GM18861 (cell line): ENCODE measurements around the gene TRAF4.
"Not testable (repeated sequence)": the region's sequence is repeated elsewhere in the genome, so short reads cannot be mapped to it uniquely, and the experiment has no call there.

Experiments
- ATAC-seq: cut with Tn5 transposase; IDR thresholded peaks from one replicate; pipeline ENCODE4 v1.9.1; 2021; ENCODE audit not compliant: unreplicated experiment

Gene TRAF4

DNA sequence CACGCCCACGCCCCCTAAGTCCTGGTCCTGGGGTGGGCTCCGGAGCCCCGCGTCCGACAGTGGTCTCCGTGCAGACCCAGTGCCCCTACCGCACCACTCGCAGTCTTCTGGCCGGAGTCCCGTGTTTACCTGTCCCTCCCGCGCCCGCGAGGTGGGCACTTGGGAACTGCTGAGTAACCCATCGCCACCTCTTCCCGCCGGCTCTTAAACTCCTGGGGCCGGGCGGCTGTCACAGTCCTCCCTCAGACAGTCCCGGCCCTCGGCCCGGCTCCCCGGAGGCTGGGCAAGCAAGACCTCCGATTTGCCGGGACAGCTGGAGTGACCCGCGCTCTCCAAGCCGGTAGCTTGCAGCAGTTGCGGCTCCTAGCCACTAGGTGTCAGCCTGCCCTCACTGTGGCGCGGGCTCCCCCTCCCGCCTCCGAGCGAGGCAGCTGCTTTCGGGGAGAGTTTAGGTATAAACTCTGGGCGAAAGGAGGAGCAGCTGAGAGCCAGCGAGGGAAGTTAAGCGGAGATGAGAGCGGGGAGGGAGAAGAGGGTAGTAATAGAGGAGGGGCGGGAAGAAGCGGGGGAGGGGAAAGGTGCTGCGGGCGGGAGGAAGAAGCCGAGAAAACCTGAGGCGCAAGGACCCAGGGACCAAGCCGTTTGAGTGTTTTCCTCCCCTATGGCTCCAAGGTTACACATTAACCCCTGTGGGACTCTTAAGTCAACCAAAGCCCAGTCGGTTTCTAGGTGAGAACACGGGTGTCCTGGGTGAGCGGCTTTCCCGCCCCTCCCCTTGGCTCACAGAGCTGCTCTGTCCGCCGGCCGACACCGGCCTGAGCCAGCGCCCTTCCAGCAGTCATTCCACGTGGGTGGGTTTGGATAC lies 17.0 kb upstream of the TRAF4 start:
- peak; percentile 26 for ATAC-seq

DNA sequence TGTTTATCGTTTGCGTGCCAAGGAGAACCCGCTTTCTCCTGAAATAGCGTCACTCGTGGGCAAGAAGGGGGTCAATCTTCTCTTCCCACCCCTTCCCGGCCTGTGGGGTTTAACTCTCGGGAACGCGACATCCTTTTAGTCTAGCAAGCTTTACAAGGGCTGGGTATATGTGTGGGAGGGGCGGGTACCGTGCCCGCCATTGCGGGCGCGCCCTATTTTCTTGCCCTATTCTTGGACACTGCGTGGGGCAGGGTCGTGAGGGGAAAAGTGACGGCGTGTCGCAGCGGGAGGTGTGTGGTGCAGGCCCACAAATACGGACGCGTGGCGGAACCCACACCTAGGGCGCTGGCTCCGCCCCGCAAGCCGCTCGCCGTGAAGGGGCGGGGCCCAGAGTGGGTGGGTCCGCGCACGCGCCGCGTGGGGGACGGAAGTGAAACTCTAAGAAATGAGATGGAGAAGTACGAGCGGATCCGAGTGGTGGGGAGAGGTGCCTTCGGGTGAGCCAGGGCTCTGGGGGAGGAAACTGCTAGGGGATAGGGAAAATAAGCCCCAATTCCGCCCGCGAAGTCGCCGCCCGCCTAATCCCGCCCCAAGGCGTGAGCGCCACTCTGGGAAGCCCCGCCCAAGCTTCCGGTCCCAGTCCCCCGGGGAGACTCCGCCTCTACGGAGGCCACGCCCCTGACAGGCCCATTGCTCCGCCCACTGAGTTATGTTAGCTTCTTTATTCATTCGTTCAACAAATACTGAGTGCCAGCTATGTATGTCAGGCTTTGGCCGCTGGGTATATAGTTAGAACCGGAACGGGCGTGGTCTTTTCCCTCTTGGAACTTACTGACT lies 15.2 kb upstream of the TRAF4 start, which contains the start of gene NEK8:
Gene NEK8 (plus strand): TSS at position 425 of the 837 bp plus-strand sequence. CDS start 26 bp downstream, at position 451.
- ATAC-seq, result peak; percentile 26

DNA sequence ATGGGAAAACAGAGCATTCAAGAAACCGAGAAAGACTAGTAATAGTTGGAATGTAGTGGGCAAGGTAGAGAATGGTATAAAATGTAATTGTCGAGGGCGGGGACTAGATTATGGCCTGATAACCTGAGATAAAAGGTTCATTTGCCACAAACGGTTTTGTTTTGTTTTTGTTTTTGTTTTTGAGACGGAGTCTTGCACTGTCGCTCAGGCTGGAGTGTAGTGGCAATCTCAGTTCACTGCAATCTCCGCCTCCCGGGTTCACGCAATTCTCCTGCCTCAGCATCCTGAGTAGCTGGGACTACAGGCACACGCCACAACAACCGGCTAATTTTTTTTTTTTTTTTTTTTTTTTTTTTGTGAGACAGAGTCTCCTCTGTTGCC lies 13.9 kb upstream of the TRAF4 start:
- no peak for ATAC-seq

DNA sequence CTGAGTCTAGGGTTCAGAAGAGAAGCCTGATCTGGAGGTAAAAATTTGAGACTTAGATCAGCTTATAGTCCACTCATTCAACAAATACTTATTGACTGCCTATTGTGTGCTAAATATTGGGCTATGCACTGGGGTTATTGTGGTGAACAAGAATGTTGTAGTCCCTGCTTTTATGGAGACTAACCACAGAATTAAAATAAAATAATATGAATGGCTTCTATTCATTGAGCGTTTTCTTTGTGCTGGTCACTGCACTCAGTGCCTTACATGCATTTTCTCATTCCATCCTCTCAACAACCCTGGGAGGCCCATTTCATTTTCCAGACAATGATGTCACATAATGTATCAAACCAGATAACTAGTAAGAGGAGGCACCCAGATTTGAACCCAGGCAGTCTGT lies 10.5 kb upstream of the TRAF4 start:
- ATAC-seq, result no peak

DNA sequence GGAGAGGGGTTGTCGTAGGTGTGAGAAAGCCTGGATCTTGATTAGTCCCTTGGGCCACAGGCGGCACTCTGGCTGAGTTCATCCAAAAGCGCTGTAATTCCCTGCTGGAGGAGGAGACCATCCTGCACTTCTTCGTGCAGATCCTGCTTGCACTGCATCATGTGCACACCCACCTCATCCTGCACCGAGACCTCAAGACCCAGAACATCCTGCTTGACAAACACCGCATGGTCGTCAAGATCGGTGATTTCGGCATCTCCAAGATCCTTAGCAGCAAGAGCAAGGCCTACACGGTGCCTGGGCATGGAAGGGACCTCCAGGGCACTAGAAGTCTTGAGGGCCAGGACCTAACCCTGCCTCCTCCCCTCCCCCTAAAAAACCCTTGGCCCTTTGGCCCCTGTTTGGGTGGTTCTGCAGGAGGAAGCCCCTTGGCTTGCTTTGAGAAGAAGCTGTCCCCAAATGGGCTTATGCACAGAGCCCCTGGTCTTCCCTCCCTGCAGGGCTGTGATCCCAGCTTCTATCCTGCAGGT lies 9.0 kb upstream of the TRAF4 start:
- no peak for ATAC-seq

DNA sequence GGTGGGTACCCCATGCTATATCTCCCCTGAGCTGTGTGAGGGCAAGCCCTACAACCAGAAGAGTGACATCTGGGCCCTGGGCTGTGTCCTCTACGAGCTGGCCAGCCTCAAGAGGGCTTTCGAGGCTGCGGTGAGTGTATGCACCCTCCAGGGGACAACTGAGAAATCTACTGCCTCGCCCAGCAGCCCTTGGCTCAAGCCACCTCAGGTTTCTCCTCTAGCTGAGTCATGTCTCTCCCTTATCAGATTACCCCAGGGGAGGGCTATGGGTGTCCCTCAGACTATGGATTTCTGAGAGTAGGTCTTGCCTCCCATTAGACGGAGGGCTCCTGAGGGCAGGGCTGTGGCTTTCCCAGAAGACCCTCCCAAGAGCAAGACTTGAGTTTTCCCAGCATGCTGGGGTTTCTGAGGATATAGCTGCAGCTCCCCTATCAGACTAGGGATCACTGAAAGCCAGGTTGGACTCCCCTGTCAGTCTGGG lies 8.5 kb upstream of the TRAF4 start:
- no peak for ATAC-seq

DNA sequence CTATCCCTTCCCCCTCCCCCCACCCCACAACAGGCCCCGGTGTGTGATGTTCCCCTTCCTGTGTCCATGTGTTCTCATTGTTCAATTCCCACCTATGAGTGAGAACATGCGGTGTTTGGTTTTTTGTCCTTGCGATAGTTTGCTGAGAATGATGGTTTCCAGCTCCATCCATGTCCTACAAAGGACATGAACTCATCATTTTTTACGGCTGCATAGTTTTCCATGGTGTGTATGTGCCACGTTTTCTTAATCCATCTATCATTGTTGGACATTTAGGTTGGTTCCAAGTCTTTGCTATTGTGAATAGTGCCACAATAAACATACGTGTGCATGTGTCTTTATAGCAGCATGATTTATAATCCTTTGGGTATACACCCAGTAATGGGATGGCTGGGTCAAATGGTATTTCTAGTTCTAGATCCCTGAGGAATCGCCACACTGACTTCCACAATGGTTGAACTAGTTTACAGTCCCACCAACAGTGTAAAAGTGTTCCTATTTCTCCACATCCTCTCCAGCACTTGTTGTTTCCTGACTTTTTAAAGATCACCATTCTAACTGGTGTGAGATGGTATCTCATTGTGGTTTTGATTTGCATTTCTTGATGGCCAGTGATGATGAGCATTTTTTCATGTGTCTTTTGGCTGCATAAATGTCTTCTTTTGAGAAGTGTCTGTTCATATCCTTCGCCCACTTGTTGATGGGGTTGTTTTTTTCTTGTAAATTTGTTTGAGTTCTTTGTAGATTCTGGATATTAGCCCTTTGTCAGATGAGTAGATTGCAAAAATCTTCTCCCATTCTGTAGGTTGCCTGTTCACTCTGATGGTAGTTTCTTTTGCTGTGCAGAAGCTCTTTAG lies 7.7 kb upstream of the TRAF4 start:
- not testable (repeated sequence) for ATAC-seq

DNA sequence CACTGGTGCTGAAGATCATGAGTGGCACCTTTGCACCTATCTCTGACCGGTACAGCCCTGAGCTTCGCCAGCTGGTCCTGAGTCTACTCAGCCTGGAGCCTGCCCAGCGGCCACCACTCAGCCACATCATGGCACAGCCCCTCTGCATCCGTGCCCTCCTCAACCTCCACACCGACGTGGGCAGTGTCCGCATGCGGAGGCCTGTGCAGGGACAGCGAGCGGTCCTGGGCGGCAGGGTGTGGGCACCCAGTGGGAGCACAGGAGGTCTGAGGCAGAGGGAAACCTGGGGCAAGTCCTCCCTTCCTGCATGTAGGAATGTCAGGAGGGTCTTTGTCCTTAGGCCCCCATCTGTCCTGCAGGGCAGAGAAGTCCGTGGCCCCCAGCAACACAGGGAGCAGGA lies 6.5 kb upstream of the TRAF4 start:
- no peak for ATAC-seq

DNA sequence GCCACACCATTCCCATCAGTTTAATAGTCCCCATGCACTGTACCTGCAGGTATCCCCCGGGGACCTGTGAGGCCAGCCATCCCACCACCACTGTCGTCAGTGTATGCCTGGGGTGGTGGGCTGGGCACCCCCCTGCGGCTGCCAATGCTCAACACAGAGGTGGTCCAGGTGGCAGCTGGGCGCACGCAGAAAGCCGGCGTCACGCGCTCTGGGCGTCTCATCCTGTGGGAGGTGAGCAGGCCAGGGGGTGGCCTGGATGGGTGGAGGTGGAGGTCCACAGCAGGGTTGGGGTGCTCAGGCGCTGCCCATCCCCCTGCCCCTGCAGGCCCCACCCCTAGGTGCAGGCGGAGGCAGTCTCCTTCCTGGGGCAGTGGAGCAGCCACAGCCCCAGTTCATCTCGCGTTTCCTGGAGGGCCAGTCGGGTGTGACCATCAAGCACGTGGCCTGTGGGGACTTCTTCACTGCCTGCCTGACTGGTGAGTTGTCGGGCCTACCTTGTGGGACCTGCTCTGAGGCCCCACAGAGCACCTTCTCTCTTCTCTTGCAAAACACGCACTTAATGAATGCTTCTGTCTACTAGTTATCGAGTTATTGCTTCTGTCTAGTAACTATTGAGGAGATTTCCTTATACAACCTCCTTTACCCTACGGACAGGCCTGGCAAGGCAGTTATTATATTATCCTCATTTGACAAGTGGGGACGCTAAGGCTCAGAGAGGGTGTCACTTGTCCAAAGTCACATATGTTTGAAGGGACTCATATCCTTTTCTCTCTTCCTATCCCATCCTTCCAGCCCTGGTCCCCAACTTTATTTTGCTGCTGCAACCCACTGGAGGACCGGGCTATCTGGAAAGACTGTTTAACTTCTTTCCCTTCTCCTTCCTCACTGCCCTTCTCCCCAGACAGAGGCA lies 5.8 kb upstream of the TRAF4 start:
- peak; percentile 51 for ATAC-seq

DNA sequence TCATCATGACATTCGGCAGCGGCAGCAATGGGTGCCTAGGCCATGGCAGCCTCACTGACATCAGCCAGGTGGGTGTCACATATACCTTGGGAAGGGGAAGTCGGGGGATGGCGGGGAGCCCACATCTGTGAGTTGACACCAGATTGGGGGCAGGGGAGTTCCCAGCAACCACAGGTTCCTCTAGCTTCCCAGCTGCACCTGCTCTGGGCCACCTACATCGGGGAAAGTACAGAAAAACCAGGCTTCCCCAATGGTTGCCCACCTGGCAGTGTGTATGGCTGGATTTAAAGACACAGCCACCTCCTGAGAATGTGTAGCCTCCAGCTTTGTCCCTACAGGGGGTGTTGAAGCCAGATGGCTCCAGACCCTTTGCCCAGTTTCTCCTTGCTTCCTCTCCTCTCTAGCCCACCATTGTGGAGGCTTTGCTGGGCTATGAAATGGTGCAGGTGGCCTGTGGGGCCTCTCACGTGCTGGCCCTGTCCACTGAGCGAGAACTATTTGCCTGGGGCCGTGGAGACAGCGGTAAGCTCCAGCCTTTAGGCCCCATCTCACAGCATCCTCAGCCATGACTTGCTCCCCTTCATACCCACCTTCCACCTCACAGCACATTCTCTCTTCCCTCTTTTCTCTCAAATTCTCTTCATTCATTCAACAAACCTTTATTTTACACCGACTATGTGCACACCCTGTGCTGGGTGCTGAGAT lies 5.0 kb upstream of the TRAF4 start:
- peak; percentile 34 for ATAC-seq

DNA sequence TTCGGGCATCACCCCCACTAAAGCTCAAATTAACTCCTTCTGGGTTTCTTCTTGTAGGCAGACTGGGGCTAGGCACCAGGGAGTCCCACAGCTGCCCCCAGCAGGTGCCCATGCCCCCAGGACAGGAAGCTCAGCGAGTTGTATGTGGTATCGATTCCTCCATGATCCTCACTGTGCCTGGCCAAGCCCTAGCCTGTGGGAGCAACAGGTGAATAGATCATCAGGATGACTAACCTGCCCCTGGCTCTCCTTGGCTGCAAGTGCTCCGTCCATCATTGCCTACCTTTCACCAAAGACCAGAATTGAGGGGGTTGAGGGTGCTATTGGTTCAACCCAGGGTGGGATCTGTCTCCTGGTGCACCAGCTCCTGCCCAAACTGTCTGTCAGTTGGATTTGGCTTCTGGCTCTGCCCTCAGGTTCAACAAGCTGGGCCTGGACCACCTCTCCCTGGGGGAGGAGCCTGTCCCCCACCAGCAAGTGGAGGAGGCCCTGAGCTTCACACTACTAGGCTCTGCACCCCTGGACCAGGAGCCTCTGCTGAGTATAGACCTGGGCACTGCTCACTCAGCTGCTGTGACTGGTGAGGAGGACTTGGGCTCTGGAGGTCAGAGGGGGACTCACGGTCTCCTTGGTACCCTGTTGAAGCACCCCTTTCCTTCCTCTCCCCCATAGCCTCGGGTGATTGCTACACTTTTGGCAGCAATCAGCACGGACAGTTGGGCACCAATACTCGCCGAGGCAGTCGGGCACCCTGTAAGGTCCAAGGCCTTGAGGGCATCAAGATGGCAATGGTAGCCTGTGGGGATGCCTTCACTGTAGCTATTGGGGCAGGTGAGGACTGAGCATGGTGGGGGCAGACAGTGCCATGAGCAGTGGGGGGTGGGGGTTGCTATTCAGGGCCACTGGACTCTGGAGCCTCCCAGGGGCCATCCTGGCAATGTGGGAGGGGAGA lies 3.1 kb upstream of the TRAF4 start:
- ATAC-seq, result no peak

DNA sequence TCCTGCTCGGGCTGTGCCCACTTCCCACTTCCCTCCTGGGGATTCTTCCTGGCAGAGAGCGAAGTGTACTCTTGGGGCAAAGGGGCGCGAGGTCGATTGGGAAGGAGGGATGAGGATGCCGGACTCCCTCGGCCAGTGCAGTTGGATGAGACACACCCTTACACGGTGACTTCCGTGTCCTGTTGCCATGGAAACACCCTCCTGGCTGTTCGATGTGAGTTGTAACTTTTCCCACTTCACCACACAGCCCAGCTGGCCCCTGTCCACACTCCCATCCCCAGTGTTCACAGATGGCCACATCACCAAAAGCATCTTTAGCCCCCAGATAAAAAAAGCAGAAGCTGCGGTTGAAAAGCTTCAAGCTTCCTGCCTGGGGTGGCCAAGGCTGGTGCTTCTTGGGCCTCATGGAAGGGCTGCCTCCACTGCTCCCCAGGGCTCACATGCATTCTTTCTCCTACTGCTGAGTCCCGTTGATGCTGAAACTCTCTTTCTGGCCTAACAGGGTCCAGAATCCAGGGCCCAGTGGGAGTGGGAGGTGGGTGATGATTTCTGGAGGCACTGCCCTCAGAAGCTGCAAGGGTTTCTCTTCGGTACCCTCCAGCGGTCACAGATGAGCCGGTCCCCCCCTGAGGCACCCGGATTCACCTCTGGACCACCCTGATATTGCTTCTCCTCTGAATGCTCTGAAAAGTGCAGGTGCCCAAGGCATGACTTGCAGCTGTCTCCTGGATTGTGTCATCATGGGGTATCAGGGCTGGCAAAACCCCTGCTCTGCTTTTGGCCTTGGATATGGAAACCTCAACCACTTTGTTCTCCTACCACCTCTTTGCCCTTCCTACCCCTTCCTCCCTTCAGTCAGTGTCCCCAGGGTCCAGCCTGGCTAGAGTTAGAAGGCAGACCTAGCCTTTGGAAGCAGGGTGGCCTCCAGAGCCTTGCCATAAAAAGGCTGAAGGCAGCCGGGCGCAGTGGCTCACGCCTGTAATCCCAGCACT lies 2.2 kb upstream of the TRAF4 start:
- ATAC-seq, result no peak

DNA sequence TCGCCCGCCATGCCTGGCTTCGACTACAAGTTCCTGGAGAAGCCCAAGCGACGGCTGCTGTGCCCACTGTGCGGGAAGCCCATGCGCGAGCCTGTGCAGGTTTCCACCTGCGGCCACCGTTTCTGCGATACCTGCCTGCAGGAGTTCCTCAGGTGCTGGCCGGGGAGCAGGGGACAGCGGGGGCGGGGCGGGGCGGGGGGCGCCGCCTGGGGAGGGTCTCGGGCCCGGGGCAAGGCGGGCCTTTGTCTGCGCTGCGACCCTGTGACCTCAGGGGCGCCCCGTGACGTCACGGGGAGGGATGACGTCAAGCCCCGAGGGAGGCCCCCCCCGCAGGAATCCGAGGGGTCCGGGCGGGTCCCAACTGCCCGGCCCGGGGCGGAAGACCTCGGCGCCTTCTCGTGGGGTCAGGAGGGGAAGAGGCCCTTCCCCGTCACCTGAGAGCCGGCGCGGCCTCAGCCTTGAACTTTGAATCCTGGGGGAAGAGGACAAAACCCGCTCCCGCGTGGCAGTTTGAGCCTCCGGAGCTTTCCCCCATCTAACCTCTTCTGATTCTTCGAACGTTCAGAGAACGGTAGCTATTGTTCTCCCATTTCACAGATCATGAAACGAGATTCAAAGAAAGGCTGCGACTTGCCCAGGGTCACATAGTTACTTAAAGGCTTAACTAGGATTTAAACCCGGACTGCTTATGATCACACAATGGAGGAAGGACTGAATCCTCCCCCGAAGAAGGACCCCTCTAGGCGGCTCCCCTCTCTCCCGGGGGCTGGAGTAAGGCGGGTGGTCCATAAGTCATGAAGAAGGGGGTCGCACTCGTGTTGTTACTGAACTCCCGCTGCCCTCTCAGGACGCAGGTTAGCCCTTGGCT lies 527 bp downstream of the TRAF4 start:
- peak; percentile 9 for ATAC-seq

DNA sequence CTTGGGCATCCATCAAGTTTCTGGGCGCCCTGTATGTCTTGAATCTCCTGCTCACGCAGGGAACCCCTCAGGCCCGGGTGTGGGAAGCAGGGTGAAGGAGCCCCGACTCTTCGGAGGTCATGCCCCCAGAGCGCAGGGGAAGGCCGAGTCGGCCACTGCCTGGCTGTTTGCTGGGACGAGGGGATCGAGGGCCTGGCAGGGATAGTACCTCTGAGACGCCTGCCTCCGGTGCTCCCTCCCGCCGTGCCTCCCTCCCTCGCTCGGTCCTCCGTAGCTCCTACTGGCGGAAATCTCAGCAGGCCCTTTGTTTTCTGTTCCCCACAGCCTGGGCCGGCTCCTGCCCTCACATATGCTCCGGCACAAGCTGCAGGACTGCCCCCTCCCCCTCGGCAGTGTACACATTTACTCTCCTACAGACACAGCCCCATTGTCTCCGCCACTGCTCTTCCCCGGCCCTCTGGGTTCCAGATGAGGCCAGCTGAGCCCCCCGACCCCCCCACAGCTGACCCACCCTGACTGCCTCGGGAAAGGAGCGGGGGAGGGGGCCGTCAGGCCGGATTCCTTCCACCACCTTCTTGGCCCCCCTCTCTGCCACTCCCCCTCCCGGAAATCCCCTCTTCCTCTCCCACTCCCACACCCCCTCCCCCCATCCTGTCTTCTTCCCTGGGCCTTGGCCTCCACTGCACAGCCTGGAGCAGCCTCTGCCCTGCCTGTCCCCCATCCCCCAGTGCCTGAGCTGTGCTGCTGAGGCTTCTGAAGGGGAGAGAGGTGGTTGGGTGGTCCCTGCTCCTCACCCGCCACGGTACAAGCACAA lies 1.4 kb downstream of the TRAF4 start:
- no peak for ATAC-seq
